Mesothelial cell of epicardium (in vitro differentiated cells): ENCODE results near the gene LOXL3. TPM values are rescaled to one million over a fixed set of nuclear protein-coding genes. Genes with fewer than 3 reads are reported as not detected.

ENCODE experiments used
- DNase-seq, 2 experiments: peaks; one replicate each; pipeline ENCODE4 v3.0.0; 2021; ENCODE audit warnings: low spot score in 2 of 2; ENCODE audit not compliant: unreplicated experiment in 2 of 2
- H3K27ac Mint-ChIP-seq: 2 replicates; pipeline ENCODE4 v1.8.0; 2021; ENCODE audit warnings: mixed read lengths
- H3K27me3 Mint-ChIP-seq: 2 replicates; pipeline ENCODE4 v1.8.0; 2021; ENCODE audit warnings: low read depth, mixed read lengths
- H3K36me3 Mint-ChIP-seq: 2 replicates; pipeline ENCODE4 v1.8.0; 2021; ENCODE audit warnings: mixed read lengths
- H3K4me1 Mint-ChIP-seq: 2 replicates; pipeline ENCODE4 v1.8.0; 2021; ENCODE audit warnings: mixed read lengths
- H3K4me3 Mint-ChIP-seq: 2 replicates; pipeline ENCODE4 v1.8.0; 2021; ENCODE audit warnings: mild to moderate bottlenecking, moderate library complexity, mixed read lengths
- H3K9me3 Mint-ChIP-seq: 2 replicates; pipeline ENCODE4 v1.8.0; 2021; ENCODE audit warnings: mixed read lengths
- CTCF ChIP-seq: fragments of 200-600 bp; sonication (generic); IDR thresholded peaks from one replicate; pipeline ENCODE4 v1.5.0; 2021; ENCODE audit warnings: antibody characterized with exemption; ENCODE audit not compliant: unreplicated experiment
- total RNA-seq: library from RNA; stranded (reverse); gene quantifications from 3 replicates; pipeline ENCODE4 v1.2.1, GENCODE V29; 2021

Gene LOXL3
- total RNA-seq, 1 donor from 2014 or later = 26.7 TPM

- DNase-seq = no peak
These were observed 52.2 kb downstream of the LOXL3 start for GRCh38 chr2:74501335-74502071.

GRCh38 chr2:74500578-74500946 lies 53.2 kb downstream of the LOXL3 start:
- H3K9me3 Mint-ChIP-seq = no peaks in the 10 kb centered on the region
- DNase-seq = no peak
- no peak for TF ChIP-seq CTCF
- peaks cover 95% of the 10 kb centered on the region for H3K27me3 Mint-ChIP-seq
- H3K4me1 Mint-ChIP-seq = peaks cover 50% of the 10 kb centered on the region
- H3K27ac Mint-ChIP-seq = no peak overlapping the region
- H3K4me3 Mint-ChIP-seq = no peak overlapping the region
- H3K36me3 Mint-ChIP-seq = peaks cover 12% of the 10 kb centered on the region

More at GRCh38 chr2:74501335-74502071, 52.2 kb downstream of the LOXL3 start:
- Mint-ChIP-seq H3K4me1 (peaks cover 51% of the 10 kb centered on the region), H3K27me3 (peaks cover 88% of the 10 kb centered on the region), H3K36me3 (peaks cover 13% of the 10 kb centered on the region), H3K9me3 (no peaks in the 10 kb centered on the region), H3K4me3 (peak overlapping the region; percentile 68), H3K27ac (no peak overlapping the region)
- TF ChIP-seq CTCF = no peak

GRCh38 chr2:74499940-74500577 lies 53.7 kb downstream of the LOXL3 start:
- Mint-ChIP-seq H3K27me3 (peaks cover 91% of the 10 kb centered on the region), H3K4me1 (peaks cover 48% of the 10 kb centered on the region), H3K9me3 (no peaks in the 10 kb centered on the region), H3K4me3 (peak overlapping the region; percentile 75), H3K27ac (no peak overlapping the region), H3K36me3 (peaks cover 8% of the 10 kb centered on the region)
- TF ChIP-seq CTCF = no peak
- no peak for DNase-seq

- no peak within 1 kb of the TSS for H3K27ac Mint-ChIP-seq
- peaks cover 2% of the 10 kb centered on the region for H3K36me3 Mint-ChIP-seq
- peak within 1 kb of the TSS; percentile 75 for H3K4me3 Mint-ChIP-seq
- peaks cover 85% of the 10 kb centered on the region for H3K27me3 Mint-ChIP-seq
- DNase-seq = peak in 1 of 2 experiments; percentile 52
- H3K4me1 Mint-ChIP-seq = peaks cover 43% of the 10 kb centered on the region
- no peak for TF ChIP-seq CTCF
- no peaks in the 10 kb centered on the region for H3K9me3 Mint-ChIP-seq
These were observed 54.3 kb downstream of the LOXL3 start, which contains the start of gene LBX2 for GRCh38 chr2:74499267-74499939. LBX2 (minus strand) TSS chr2:74499603; CDS start chr2:74499537, 66 bp downstream.

- Mint-ChIP-seq H3K27ac (no peak overlapping the region), H3K27me3 (peaks cover 78% of the 10 kb centered on the region), H3K4me3 (peak overlapping the region; percentile 75), H3K4me1 (peaks cover 42% of the 10 kb centered on the region), H3K36me3 (peaks cover 7% of the 10 kb centered on the region), H3K9me3 (no peaks in the 10 kb centered on the region)
- no peak for TF ChIP-seq CTCF
- peak in 1 of 2 experiments; percentile 46 for DNase-seq
These were observed 55.1 kb downstream of the LOXL3 start for GRCh38 chr2:74498500-74499266.
